Measurements from ENCODE around the gene SLC41A3. TPM values are rescaled to one million over a fixed set of nuclear protein-coding genes. Genes with fewer than 3 reads are reported as not detected.
"Not testable (repeated sequence)": the region's sequence is repeated elsewhere in the genome, so short reads cannot be mapped to it uniquely, and the experiment has no call there.

Gene SLC41A3
- polyA plus RNA-seq, 3 donors from 2014 or later: 24.1 to 28.0 (median 25.4) TPM

DNA sequence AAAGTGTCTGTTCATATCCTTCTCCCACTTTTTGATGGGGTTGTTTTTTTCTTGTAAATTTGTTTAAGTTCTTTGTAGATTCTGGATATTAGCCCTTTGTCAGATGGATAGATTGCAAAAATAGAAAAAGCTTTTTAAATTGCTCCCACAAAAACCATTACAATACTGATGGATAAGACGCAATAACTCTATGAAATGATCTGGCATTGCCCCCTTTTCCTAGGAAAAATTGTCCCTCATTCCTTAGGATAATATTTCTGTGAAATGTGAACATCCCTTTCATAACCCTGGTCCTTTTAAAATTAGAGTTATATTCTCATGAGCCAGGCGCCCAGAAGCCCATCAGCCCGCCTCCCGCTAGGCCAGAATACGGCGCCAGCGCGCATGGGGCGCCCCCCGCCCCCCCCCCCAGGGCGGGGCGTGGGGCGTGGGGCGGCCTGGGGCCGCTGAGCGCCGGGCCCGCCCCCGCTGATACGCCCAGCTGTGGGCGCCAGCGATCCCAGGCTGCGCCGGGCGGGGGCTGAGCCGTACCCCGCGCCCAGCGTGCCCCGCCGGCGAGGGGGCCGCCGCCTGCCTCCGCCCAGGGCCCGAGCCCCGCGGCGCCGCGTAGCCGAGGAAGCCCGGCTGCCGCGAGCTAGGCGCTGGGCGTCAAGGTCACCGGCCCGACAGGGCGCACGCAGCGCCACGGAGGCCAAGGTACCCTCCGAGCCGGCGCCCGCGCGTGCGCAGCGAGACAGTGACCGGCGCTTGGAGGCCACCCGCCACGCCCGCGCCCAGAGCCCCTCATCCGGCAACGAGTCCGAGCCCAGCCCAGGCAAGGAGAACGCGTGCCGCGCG lies 126.0 kb downstream of the SLC41A3 start:
- no peak for DNase-seq
- H3K27me3 Mint-ChIP-seq (ENCODE audit: low read depth in 3 of 3): peaks cover 2 to 8% (median 6%) of the 10 kb centered on the region in 3 donors
- H3K9me3 Mint-ChIP-seq: no peaks in the 10 kb centered on the region
- no peak overlapping the region for H3K27ac Mint-ChIP-seq
- H3K36me3 Mint-ChIP-seq: no peaks in the 10 kb centered on the region
- H3K4me3 Mint-ChIP-seq: no peak overlapping the region
- H3K4me1 Mint-ChIP-seq: no peaks in the 10 kb centered on the region

- H3K27ac Mint-ChIP-seq; DNase-seq; H3K9me3 Mint-ChIP-seq; H3K36me3 Mint-ChIP-seq; H3K4me3 Mint-ChIP-seq; H3K27me3 Mint-ChIP-seq (ENCODE audit: low read depth in 3 of 3); H3K4me1 Mint-ChIP-seq: not testable (repeated sequence)
Measured at GRCh38 chr3:125957020-125957419, 126.9 kb downstream of the SLC41A3 start.

Other genes starting within 250 kb of the SLC41A3 start
- under 1 TPM in 1 of 3 donors, not detected in 2; 0.51 TPM for gene ROPN1B, start 114.9 kb downstream of the SLC41A3 start, polyA plus RNA-seq
- not detected for gene ALDH1L1, start 96.5 kb upstream of the SLC41A3 start, polyA plus RNA-seq